Stimulated activated CD8-positive, alpha-beta memory T cell treated with anti-CD3 and anti-CD28 coated beads, Interleukin-7, amount 100 ng/mL, for 4 hours (primary cell): ENCODE data around the gene NENF.
"Not testable (repeated sequence)": the region's sequence is repeated elsewhere in the genome, so short reads cannot be mapped to it uniquely, and the experiment has no call there.

Experiments used
- DNase-seq, 2 donors: peaks; one replicate each; pipeline ENCODE4 v3.0.0-alpha.2; 2020; ENCODE audit warnings: low read depth in 2 of 2

Gene NENF

DNA sequence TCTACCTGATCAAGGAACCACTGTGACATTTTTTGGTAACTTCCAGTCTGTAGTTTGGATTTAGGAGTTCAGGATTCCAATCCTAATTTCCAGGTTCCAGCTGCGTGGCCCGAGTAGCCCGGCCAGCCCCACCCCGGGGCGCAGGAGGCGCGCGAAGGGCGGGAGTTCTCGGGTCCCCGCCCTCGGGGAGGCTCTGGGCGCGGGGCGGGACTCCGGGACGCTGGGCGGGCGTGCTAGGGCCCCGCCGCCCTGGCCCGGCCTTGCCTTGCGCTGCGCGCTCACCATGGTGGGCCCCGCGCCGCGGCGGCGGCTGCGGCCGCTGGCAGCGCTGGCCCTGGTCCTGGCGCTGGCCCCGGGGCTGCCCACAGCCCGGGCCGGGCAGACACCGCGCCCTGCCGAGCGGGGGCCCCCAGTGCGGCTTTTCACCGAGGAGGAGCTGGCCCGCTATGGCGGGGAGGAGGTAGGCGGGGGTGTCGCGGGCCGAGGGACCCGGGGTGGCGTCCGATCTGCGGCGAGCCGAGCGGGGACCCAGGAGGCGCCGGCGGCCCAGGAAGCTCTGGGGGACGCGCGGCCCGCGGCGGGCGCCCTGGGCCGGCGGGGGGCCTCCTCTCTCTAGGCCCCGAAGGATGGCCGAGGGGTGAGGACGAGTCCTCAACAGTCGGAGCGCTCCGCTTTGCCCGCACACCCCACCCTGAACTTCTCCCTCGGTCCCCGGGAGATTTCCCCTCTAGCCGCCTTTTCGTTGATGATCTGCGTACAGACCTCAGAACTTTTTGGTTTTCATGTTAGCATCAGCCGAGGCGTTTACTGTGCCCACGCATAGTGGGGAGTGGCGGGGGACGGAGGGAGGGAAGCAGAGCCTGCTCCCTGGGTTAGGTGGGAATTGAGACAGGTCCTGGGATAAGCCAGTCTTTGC lies at the start of gene NENF:
Gene NENF (plus strand): TSS at position 260 of the 916 bp plus-strand sequence. CDS start 24 bp downstream, at position 284.
- DNase-seq, result peak; percentile 29 to 72

DNA sequence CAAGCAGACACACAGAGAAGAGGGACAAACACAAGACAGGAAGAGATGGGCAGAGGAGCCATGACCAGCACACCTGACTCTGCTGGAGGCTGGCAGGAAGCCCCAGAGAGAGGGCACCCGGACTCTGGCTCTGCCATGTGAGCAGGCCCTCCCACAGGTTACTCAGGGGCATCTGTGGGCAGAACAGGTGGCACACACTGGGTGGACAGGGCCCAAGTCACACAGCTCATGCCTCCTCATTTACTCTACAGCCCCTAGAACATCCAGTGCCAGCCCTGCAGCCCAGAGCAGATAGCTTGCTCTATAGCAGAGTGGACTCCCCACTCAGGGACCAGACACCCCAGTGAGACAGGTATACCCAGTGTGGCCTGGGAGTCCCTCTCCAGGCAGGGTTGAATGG lies 46.7 kb upstream of the NENF start:
- no peak for DNase-seq

DNA sequence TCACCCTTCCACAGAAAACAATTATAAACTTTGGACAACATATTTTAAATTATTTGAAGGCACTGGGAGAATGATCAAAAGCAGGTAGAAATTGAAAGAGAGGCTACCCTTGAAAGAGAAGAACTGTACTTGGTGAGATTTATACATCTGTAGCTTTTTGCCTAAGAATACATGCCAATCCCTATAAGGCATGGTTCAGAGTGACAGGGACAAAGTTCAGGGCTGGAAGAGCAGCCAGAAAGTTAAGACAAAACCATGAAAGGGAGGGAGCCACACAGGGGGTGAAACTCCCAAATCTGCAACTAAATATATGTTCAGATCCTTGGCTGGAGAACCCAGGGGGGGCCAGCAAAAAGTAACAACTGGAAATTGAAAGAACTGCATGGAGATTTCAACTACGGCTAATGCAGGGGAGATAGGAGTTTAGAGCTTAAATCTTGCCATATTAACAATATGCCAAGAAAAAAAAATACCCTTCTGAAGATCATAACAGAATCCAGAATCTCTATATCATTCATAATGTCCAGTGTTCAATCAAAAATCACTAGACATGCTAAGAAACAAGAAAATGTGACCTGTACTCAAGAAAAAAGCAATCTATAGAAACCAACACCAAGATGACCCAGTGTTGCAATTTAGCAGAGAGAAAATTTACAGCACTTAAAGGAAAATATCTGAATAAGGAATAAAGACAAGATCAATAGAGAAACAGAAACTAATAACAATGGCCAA lies 43.6 kb upstream of the NENF start:
- DNase-seq, result no peak

DNA sequence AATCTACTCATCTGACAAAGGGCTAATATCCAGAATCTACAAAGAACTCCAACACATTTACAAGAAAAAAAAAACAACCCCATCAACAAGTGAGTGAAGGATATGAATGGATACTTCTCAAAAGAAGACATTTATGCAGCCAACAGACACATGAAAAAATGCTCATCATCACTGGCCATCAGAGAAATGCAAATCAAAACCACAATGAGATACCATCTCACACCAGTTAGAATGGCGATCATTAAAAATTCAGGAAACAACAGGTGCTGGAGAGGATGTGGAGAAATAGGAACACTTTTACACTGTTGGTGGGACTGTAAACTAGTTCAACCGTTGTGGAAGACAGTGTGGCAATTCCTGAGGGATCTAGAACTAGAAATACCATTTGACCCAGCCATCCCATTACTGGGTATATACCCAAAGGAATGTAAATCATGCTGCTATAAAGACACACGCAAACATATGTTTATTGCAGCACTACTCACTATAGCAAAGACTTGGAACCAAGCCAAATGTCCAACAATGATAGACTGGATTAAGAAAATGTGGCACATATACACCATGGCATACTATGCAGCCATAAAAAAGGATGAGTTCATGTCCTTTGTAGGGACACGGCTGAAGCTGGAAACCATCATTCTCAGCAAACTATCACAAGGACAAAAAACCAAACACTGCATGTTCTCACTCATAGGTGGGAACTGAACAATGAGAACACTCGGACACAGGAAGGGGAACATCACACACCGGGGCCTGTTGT lies 36.9 kb upstream of the NENF start:
- not testable (repeated sequence) for DNase-seq

DNA sequence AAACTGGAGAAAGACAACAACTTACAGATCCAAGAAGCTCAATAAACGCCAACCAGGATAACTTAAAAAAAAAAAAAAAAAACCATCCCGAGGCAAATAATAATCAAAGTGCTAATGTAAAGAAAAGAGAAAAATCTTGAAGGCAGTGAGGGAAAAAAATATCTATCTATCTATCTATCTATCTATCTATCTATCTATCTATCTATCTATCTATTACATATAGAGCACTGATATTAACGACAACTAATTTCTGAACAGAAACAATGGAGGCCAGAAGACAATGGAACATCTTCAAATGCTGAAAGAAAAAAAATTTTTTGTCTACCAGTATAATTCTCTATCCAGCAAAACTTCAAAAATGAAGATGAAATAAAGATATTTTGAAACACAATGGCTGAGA lies 36.1 kb upstream of the NENF start:
- DNase-seq, result no peak

DNA sequence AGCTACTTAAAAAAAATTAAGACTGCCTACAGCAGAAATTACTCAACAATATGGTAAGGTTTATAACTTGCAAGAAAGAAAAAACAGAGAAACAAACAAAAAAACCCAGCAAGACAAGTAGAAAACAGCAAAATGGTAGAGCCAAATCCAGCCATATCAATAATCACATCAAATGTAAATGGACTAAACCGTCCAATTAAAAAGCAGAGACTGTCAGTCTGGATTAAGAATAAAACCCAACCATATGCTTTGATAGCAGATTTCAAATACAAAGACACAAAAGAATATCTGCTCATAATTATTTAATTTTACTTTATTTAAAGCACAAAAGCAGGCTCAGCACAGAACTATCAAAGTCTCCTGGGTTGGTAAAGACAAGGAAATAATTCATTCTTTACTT lies 35.5 kb upstream of the NENF start:
- DNase-seq, result no peak

DNA sequence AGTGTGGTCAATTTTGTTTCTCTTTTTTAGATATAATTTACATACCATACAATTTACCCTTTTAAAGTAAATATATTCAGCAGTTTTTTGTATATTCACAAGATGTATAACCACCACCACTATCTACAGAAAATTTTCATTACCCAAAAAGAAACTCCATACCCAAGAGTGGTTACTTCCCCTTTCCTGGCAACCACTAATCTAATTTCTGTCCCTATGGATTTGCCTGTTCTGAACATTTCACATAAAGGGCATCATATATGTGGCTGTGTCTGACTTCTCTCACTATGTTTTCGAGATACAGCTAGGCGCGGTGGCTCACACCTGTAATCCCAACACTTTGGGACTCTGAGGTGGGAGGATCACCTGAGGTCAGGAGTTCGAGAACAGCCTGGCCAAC lies 31.7 kb upstream of the NENF start:
- no peak for DNase-seq

DNA sequence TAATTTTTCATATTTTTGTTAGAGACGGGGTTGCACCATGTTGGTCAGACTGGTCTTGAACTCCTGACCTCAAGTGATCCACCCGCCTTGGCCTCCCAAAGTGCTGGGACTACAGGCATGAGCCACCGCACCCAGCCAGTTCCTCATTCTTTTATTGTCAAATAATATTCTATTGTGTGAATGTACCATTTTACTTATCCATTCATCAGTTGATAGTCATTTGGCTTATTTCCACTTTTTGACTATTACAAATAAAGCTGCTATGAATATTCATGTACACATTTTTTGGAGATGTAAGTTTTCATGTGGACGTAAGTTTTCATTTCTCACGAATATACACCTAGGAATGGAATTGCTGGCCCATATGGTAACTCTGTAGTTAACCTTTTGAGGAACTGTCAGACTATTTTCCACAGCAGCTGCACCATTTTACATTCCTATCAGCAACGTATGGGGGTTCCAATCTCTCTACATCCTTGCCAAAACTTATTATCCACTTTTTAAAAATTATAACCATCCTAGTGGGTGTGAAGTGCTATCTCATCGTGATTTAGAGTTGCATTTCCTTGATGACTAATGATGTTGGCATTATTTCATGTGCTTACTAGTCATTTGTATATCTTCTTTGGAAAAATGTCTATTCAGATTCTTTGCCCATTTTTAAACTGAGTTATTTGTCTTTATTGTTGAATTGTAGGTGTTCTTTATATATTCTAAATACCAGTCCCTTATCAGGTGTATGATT lies 30.7 kb upstream of the NENF start:
- DNase-seq, result no peak

DNA sequence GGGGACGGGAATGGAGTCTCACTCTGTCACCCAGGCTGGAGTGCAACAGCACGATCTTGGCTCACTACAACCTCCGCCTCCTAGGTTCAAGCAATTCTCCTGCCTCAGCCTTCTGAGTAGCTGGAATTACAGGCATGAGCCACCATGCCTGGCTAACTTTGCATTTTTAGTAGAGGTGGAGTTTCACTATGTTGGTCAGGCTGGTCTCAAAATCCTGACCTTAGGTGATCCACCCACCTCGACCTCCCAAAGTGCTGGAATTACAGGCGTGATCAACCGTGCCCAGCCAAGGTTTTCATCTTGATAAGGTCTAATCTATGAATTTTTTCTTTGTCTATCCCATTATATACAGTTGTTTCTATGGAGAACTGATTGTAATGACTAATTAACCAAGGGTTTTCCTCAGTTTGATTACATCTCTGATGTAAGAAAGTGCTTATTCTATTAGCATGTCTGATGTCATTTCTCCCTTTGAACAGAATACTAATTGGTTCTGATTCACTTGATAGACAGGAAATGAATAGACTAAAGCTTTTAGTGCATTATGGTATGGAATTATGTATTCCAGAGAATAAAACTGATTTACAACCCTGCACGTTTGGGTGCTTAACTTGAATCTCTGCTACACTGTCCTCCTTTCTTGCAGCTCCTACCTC lies 29.9 kb upstream of the NENF start:
- no peak for DNase-seq

DNA sequence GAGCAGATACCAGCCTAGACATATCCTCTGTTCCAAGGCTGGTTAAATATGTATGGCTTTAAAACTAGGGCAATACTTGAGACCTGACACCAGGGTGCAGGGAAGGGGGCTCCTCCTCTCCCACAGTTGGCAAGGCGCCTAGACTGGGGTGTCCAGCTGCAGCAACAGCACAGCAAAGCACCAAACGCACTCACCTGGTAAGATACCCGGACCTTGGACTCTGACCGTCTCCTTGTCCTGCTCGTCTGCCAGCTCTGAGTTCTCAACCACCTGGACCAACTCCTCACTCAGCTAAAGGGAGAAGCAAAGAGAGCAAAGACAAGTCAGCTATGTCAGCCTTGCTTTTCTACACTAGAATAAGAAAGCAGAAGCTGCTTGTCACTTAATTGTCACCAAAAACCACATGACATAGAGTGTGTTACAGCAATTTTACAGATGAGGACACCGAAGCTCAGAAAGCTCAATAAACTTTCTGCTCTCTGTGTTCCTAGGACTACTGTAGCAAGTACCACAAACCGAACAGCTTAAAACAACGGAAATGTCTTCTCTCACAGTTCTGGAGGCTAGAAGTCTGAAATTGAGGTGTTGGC lies 22.4 kb upstream of the NENF start:
- no peak for DNase-seq

DNA sequence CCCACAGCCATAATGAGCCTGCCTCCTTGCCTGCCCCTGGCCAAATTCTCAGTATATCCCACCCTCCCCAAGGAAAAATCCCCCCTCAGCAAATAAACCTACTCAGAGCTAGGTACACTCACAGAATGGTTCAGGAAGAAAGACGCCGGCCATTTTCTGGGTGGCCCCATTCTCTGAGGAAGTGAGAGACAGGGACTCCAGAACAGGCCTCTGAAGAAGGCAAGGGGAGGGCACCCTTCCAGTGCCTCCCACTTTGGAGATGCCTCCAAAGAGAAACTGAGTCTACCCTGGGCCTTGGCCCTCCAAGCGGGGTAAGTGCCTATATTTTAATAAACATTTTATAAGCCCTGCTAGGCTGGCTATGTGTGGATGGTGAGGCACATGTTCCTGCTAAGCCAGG lies 20.3 kb upstream of the NENF start:
- DNase-seq, result no peak

DNA sequence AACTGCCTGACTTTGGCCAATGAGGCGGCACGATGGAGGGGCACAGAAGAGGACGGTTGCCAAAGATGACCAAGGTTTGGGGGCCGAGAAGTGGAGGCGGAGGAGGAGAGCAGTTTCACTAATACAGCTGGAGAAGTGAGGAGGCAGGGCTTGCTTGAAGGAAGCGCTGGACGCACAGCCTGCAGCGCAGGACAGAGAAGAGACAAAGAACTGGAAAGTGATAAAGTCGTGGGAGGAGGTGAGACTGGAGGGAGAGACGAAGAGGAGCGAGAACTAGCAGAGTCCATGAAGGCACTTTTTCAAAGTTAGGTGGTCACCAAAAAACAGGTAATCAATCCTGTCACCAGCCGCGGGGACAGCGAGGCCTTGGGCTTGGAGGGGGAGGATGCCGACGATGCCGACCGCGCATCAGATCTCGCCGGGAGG lies 18.8 kb upstream of the NENF start:
- DNase-seq, result no peak

DNA sequence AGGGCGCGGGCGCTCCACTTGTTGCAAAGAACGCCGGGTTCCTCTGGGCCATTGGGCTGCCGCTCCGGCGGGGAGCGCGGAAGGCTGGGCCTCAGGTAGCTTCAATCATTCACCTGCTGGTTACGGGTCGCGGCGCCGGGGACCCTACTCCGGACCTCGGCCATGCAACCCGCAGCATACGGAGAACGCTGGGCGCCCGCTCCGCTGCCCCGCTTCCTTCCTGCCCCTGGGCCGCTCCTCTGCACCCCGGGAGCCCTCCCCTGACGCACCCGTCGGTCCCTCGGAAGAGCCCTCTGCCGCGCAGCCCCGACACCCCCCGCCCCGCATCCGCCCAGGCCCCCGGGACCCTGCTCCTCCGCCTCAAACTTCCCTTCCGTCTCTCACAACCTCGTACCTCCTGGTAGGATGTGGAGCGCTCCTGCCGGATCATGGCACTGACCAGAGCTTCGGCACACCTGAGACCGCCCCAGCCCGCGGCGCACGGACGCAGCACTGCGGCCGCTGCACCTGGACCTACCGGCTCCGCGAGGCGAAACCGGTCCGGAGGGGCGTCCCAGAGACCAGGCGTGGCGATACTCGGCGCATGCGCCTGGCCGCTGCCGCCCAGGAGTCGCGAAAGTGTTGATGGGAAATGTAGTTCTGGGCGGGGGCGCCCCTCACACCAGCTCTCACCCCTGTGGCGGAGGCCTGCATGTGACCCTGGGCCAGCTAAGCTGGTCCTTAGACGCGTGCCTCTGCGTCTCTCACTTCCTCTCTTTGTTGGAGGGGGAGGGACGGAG lies 18.2 kb upstream of the NENF start, which contains the start of gene PACC1:
Gene PACC1 (minus strand): TSS at position 559 of the 779 bp plus-strand sequence. CDS start 129 bp downstream, at position 430.
- peak; percentile 78 to 86 for DNase-seq

DNA sequence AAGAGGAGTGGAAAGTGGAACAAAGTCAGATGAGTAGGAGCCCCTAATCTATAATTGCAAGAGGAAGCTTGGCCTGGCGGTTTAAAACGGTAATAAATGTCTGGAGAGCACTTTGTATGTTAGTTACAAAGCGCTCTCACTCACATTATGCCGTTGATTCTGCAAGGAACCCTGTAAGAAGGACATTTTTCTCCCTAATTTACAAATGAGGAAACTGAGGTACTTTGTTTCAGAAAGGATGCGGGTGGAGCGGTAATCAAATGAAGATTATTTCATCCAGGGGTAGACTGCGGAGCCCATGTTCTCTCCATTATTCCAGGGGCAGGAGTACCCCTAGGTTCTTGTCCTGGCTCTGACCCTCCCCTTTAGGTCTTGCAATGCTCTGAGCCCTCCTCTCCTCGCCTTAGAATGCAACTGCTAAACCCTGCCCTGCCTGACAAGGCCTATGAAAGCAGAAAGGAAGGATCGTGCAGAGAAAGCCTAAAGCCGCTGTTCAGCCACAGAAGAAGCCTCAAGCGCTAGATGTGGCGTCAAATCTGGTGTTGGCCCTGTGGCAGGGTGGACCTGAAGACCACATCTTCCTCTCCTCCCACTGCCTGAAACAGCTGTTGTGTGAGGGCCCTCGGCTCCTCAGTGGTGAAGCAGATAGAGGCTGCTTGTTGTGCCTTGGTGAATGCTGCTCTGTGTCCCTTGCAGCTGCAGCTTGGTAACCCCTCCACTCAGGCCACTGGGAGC lies 17.4 kb upstream of the NENF start:
- no peak for DNase-seq

DNA sequence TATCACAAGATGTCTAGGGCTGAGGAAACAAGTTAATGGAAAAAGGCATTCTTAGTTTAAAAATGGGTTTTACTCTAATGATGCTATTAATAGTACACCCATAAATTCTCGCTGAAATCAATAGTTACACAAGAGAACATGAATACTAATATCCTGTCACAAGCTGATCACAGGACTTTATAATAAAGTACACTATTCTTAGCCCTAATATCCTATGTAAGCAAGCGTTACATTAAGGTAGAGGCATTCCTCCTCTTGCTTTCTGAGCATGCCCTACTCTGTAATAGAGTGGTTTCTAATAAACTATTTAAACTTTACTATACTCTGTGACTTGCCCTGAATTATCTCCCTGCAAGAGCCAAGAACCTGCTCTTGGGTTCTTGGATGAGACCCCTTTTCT lies 11.6 kb upstream of the NENF start:
- no peak for DNase-seq

DNA sequence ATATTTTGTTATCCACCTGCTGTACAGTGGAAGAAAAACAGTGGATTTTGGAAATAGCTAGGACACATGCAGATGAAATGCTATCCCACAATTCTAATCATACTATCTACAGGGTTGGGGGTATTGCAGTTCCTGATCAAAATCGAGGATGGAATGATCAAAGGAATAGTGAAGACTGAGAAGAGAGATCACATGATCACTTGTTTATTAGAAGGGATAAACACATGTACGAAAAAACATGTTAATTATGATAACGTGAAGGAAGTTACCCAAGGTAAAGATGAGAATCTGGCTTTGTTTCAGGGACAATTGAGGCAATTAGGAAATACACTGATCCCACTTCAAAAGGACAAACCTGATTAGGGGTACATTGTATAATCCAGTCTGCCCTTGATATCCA lies 8.8 kb upstream of the NENF start:
- DNase-seq, result no peak

DNA sequence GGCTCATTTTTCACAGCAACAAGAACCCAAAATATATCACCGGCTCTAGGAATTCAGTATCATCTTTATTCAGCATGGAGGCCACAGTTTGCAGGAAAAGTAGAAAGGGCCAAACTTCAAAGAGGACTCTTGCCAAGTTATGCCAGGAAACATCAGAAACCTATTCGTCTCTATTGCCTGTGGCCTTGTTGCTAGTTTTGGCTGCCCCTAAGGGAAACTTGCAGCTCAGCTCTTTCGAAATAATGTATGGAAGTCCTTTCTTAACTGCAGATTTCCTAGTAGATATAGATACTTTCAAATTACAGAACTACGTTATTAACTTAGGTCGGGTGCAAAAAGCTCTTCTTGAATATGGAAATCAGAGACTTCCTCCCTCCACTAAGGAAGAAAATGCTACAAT lies 4.2 kb upstream of the NENF start:
- DNase-seq, result no peak

DNA sequence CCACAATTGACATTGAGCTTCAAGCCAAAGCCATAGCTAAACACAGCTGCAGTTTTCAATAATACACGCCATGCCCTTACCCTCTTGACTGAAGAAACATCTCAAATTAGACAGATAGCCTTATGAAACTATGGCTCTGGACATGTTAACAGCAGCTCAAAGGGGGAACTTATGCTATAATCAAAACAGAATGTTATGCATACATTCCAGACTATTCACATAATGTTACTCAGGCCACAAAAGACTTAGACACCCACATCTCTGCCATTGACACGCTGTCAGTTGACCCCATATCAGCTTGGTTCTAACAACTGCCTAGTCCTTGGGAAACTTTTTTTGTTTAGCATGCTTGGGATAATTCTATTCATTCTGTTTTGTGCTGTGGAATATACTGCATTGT lies 2.3 kb upstream of the NENF start:
- DNase-seq, result no peak

DNA sequence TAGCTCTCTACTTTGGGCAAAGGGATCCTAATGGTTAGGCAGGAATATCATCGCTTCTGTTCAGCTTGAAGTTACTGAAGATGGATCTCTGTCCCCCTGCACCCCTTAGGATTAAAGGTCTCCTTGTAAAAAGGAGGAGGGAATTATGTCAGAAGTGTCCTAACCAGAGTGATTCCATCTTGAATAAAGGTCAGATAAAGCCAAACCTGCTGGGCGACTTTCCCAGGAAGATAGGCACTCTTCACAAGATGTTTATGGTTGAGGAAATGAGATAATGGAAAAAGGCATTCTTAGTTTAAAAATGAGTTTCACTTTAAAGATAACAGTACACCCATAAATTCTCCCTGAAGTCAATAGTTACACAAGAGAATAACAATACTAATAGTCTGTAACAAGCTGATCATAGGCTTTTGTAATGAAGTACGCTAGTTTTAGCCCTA lies 1.7 kb upstream of the NENF start:
- DNase-seq, result no peak
